ENCODE measurements around the gene LOXHD1. TPM values are rescaled to one million over a fixed set of nuclear protein-coding genes. Genes with fewer than 3 reads are reported as not detected.

The LOXHD1 gene
- total RNA-seq, 2 experiments from 2014 or later: not detected

DNA sequence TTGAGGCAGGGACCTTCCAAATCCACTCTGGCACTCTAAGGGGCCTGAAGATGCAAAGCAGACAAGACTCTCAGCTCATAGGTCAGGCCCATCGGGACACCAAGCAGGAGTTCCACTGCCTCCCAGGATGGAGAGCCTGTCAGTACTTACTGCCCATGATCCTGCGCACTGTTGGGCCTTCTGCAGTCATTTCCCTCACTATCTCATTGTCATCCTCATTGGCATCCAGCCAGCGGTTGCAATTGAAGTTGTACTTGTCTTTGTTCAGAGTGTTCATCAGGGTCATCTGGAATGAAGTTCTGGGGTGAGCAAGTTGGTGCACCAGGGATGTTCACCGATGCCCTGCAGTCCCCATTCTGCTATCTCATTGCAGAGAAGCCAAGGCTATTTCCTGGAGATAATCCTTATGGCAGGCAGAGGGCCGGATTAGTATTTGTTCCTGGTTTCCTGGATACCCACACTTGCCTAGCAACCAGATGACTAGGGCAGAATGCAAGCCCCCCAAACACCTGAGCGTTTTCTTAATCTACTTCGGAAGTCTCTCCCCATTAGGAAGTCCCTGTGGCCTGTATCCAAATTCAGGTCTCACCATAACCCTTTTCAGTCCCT lies 65.1 kb downstream of the LOXHD1 start:
- no peak for DNase-seq
- intact Hi-C loops (cut with DNase I, micrococcal nuclease): no loop called here
- CTCF ChIA-PET: no interaction called here
- no peak for ATAC-seq (ENCODE audit: poor library complexity)
- Mint-ChIP-seq H3K4me3 (no peak overlapping the region), H3K27ac (no peak overlapping the region), H3K4me1 (ENCODE audit: low read depth) (no peaks in the 10 kb centered on the region), H3K27me3 (peaks cover 28% of the 10 kb centered on the region), H3K9me3 (no peaks in the 10 kb centered on the region), H3K36me3 (ENCODE audit: low read depth) (no peaks in the 10 kb centered on the region)
- Histone ChIP-seq H3K27me3 (ENCODE audit: control insufficient read depth in 1 of 2, insufficient read depth in 2 of 2, low read length in 2 of 2) (no peaks in the 10 kb centered on the region), H3K4me3 (ENCODE audit: low read length) (no peak overlapping the region), H3K9me3 (ENCODE audit: control insufficient read depth in 1 of 2, insufficient read depth in 1 of 2, low read length in 2 of 2) (no peaks in the 10 kb centered on the region), H3K27ac (ENCODE audit: low read depth in 1 of 2, low read length in 2 of 2) (no peak overlapping the region), H3K36me3 (ENCODE audit: insufficient read depth, low read length) (no peaks in the 10 kb centered on the region), H3K4me1 (ENCODE audit: insufficient read depth, low read length) (no peaks in the 10 kb centered on the region)
- TF ChIP-seq, protein P1, sequence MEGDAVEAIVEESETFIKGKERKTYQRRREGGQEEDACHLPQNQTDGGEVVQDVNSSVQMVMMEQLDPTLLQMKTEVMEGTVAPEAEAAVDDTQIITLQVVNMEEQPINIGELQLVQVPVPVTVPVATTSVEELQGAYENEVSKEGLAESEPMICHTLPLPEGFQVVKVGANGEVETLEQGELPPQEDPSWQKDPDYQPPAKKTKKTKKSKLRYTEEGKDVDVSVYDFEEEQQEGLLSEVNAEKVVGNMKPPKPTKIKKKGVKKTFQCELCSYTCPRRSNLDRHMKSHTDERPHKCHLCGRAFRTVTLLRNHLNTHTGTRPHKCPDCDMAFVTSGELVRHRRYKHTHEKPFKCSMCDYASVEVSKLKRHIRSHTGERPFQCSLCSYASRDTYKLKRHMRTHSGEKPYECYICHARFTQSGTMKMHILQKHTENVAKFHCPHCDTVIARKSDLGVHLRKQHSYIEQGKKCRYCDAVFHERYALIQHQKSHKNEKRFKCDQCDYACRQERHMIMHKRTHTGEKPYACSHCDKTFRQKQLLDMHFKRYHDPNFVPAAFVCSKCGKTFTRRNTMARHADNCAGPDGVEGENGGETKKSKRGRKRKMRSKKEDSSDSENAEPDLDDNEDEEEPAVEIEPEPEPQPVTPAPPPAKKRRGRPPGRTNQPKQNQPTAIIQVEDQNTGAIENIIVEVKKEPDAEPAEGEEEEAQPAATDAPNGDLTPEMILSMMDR (IDR thresholded peaks at IDR 0.05): no peak
- POLR2A ChIA-PET: no interaction called here

DNA sequence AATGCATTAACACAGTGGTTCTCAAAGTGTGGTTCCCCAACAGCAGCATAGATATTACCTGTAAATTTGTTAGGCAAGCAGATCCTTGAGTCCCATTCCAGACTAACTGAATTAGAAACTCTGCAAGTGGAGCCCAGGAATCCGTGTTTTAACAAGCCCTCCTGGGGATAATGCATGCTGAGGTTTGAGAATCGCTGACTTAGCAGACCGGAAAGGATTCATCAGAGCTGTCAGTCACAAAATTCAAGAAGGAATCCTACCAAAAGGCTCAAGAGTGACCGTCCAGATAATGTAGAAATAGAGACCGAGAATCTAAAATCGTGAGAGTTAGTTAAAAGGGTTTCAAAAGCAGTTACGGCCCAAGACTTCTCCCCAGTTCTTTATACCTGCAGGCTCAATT lies 66.9 kb downstream of the LOXHD1 start:
- ChIA-PET CTCF (no interaction called here), POLR2A (interaction anchor here (1.0 kb wide), 1 partner anchor 12 kb away, joined by 3 read pairs; no protein-coding TSS in a partner anchor)
- intact Hi-C loops (cut with DNase I, micrococcal nuclease): no loop called here
- no peak for DNase-seq
- H3K4me3 ChIP-seq (ENCODE audit: low read length): no peak overlapping the region
- TF ChIP-seq, protein P1 (IDR thresholded peaks at IDR 0.05): no peak
- no peaks in the 10 kb centered on the region for H3K27me3 ChIP-seq (ENCODE audit: control insufficient read depth in 1 of 2, insufficient read depth in 2 of 2, low read length in 2 of 2)
- H3K4me1 ChIP-seq (ENCODE audit: insufficient read depth, low read length): no peaks in the 10 kb centered on the region
- Mint-ChIP-seq H3K36me3 (ENCODE audit: low read depth) (no peaks in the 10 kb centered on the region), H3K9me3 (no peaks in the 10 kb centered on the region), H3K27ac (no peak overlapping the region), H3K27me3 (peaks cover 24% of the 10 kb centered on the region), H3K4me1 (ENCODE audit: low read depth) (no peaks in the 10 kb centered on the region), H3K4me3 (no peak overlapping the region)
- H3K27ac ChIP-seq (ENCODE audit: low read depth in 1 of 2, low read length in 2 of 2): no peak overlapping the region
- no peak for ATAC-seq (ENCODE audit: poor library complexity)
- H3K36me3 ChIP-seq (ENCODE audit: insufficient read depth, low read length): no peaks in the 10 kb centered on the region
- H3K9me3 ChIP-seq (ENCODE audit: control insufficient read depth in 1 of 2, insufficient read depth in 1 of 2, low read length in 2 of 2): no peaks in the 10 kb centered on the region

DNA sequence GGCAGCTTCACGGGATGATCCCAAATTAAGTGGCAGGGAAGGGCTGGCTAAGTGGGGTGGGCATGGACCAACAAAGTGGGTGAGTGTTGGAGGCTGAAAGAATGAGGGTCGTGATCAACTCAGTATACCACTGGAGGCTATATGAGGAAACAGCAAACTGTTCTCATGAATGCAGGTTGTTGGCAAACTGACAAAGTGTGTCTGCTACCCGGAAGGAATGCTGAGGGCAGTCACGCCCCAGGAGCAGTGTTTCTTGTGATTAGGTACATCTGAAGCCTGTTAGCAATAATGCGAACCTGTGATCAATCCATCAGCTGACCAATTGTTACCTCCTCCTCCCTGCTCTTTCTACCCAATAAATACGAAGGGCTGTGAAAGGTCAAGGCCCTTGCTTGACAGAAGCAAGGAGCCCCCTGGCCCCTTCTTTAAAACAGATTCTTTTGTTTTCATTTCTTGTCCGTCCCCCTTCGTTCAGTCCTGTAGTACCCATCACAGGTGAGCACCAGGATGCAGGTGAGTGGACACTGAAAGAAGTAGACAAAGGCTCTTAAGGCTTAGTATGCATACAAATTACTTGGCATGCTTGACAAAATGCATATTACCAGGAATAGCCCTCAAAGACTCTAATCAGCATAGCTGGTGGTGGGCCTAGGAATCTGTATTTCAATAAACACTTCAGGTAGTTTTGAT lies 67.9 kb downstream of the LOXHD1 start:
- Histone ChIP-seq H3K4me1 (ENCODE audit: insufficient read depth, low read length) (no peaks in the 10 kb centered on the region), H3K27ac (ENCODE audit: low read depth in 1 of 2, low read length in 2 of 2) (no peak overlapping the region), H3K9me3 (ENCODE audit: control insufficient read depth in 1 of 2, insufficient read depth in 1 of 2, low read length in 2 of 2) (no peaks in the 10 kb centered on the region), H3K27me3 (ENCODE audit: control insufficient read depth in 1 of 2, insufficient read depth in 2 of 2, low read length in 2 of 2) (no peaks in the 10 kb centered on the region), H3K36me3 (ENCODE audit: insufficient read depth, low read length) (no peaks in the 10 kb centered on the region), H3K4me3 (ENCODE audit: low read length) (no peak overlapping the region)
- no peaks in the 10 kb centered on the region for H3K4me1 Mint-ChIP-seq (ENCODE audit: low read depth)
- intact Hi-C loops (cut with DNase I, micrococcal nuclease): no loop called here
- ChIA-PET CTCF (no interaction called here), POLR2A (interaction anchor here (1.0 kb wide), 1 partner anchor 11 kb away, joined by 3 read pairs; no protein-coding TSS in a partner anchor)
- no peak overlapping the region for H3K4me3 Mint-ChIP-seq
- H3K27ac Mint-ChIP-seq: no peak overlapping the region
- TF ChIP-seq, protein P1 (IDR thresholded peaks at IDR 0.05): no peak
- DNase-seq (no peak), ATAC-seq (ENCODE audit: poor library complexity) (no peak)
- peaks cover 14% of the 10 kb centered on the region for H3K27me3 Mint-ChIP-seq
- no peaks in the 10 kb centered on the region for H3K36me3 Mint-ChIP-seq (ENCODE audit: low read depth)
- no peaks in the 10 kb centered on the region for H3K9me3 Mint-ChIP-seq
